HPDE6-E6E7 (cell line): ENCODE measurements around the gene GRAP2.
"Not testable (repeated sequence)": the region's sequence is repeated elsewhere in the genome, so short reads cannot be mapped to it uniquely, and the experiment has no call there.

Source experiments
- DNase-seq: peaks from one replicate; pipeline ENCODE4 v3.0.0; 2011; ENCODE audit warnings: missing footprints; ENCODE audit errors: extremely low spot score

Gene GRAP2

DNA sequence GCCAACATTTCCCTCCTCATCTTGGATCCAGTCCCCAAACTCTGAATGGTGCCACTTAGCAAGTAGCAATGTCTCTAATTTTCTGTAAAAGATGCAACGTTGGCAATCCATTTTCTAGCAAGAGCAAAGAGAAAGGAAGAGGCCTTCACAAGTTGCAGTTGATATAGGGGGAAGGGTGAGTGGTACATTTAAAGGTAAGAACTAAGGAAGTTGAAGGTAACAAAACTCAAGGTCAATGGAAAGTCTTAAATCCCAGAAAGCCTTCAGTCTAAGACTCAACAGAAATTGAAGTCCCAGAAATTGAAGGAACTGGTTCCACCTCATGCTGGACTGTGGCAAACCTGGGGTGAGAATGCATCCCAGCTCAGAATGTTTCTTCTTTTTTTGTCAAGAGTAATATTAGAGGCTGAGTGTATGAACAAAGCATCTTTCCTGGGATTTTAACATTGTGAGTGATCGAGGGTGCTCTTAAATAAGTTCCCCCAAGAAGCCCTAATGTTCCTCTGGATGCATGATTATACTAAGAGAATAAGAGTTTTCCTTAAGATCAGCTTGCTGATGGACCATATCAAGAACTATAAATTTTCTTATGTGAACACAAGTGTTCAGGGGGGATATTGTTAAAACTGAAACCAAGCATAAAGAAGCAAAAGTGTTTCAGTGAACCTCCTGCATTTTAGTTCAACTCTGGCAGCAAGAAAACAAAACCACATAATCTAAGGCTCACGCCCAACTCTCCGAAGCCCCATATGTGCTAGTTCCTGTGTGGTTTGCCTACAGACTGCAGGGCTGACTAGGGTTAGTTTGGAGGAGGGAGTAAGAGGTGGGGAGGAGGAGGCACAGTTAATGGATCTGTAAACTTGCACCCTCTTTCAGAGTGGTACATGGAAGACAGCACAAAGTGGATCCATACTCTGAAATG lies at the start of gene GRAP2:
TSS of gene GRAP2 (plus strand) at position 779 of the 922 bp plus-strand sequence. CDS start 46,023 bp downstream, outside the sequence.
- no peak for DNase-seq

DNA sequence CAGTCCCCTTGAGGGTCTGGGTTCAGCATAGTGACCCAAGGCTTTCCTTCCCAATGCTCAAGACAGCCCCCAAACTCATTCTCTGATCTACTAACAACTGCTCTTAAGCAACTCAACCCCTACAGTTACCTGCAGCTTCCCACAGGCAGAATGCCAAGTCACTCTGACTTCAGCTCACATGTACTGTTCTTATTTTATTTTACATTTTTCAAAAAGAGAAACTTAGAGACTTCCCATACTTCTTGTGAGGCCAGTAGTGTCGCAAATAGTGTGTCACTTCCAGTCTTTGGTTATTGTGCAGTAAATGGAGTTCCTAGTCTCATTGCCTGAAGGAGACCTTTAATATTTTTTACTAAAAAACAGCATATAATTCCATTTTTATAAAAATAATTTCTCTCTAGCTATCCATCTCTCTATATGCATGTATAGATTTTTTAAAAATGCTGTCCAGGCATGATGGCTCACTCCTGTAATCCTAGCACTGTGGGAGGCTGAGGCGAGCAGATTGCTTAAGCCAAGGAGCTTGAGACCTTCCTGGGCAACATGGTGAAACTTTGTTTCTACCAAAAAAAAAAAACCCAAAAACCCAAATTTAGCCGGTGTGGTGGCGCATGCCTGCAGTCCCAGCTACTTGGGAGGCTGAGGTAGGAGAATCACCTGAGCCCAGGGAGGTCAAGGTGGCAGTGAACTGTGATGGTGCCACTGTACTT lies 49.1 kb upstream of the GRAP2 start:
- DNase-seq = no peak

DNA sequence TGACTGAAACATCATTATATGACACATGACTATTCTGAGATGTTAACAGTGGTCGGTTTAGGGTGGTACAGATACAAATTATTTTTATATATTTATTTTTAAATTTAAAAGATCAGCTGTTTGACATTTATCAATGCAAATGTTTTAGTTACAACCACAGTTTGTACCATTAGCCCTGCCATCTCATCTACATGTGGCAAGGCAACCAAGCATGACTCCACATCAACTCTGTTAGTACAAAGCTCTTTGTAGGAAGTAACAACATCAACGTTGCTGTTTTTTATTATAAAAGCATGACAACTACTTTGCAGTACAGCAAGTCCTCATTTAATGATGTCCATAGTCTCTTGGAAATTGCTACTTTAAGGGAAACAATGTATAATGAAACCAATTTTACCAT lies 48.1 kb upstream of the GRAP2 start:
- DNase-seq = no peak

DNA sequence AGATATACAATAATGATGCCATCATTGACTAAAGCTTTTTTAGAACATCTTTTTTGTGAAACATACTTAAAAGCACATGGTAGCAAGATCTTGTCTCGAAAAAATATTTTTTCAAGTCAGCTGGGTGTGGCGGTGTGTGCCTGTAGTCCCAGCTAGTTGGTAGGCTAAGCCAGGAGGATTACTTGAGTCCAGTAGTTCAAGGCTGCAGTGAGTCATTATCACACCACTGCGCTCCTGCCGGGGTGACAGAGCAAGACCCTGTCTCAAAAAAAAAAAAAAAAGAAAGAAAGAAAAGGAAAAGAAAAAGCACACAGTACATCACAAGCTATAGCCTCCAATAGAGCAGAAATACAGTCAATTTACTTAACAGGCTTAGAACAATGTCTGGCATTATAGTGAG lies 44.3 kb upstream of the GRAP2 start:
- DNase-seq = no peak

DNA sequence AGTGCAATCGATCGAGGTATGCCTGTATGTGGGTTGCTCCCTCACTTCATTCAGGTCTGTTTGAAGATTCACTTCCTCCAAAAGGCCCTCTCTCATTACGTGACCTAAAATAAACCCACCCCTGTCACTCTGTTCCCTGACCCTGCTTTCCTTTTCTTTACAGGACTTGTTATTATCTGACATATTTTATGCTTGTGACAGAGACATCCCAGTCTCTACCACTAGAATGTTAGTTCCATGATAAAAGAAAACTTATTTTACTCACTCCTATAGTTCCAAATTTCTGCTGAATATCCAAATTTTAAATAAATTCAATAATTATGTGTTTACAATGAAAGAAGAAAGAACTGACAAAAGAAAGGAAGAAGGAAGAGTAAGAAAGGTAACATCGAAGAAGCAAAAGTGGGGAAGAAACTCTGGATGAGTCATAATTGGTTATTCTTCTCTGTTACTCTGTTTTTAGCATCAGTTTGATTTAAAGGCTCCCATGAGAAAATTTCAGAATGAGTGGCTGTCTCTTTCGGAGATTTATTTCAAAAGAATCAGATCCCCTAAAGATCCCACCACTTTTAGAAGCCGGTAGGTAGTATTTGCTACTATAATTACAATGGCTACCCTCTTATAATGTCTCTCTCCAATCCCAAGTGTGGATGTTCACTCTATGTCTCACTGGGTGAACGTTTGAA lies 40.8 kb upstream of the GRAP2 start:
- no peak for DNase-seq

DNA sequence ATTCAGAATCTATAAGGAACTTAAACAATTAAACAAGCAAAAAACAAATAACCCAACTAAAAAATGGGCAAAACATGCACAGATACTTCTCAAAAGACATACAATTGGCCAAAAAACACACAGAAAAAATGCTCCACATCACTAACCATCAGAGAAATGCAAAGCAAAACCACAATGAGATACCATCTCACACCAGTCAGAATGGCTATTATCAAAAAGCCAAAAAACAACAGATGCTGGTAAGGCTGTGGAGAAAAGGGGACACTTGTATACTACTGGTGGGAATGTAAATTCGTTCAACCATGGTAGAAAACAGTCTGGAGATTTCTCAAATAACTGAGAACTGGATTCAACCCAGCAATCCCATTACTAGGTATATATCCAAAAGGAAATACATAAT lies 32.1 kb upstream of the GRAP2 start:
- DNase-seq = no peak

DNA sequence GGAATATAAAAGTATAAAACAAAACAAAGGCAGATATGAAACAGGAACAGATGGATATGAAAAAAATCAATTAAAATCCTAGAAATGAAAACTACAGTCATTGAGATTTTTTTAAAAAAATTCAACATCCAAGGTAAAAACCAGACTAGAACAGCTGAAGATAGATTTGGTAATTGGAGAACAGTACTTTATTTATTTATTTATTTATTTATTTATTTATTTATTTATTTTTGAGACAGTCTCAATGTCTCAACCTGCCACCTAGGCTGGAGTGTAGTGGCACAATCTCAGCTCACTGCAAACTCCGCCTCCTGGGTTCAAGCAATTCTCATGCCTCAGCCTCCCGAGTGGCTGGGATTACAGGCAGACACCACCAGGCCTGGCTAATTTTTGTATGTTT lies 31.1 kb upstream of the GRAP2 start:
- DNase-seq = not testable (repeated sequence)

DNA sequence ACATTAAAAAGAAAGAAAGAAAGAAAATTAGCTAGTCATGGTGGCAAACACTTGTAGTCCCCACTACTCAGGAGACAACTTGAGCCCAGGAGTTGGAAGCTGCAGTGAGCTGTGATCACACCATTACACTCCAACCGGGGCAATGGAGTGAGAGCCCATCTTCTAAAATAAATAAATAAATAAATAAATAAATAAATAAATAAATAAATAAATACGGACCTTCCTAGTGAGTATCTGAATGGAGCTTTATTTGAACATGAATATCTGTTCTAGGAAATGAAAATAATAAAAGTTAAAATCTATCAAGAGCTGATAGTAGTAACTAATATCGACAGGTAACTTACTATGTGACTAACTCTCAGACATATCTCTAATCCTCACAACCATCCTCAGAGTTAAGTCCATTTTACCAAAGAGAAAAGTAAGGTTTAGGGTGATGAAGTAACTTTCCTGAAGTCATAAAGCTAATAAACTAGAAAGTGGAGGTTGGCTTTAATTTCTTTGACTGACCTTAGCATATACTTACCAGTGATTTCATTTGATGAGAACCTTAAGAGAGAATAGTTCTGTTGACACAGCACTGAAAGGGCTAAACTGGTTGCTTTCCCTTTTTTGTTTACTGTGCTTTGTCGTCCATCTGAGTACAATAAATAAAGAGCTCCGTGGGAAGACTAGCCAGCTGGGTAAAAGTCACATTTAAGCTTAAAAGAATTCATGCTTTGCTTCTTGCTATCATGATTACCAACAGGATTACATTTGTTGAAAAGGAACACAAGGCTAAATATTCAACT lies 29.7 kb upstream of the GRAP2 start:
- DNase-seq = no peak

DNA sequence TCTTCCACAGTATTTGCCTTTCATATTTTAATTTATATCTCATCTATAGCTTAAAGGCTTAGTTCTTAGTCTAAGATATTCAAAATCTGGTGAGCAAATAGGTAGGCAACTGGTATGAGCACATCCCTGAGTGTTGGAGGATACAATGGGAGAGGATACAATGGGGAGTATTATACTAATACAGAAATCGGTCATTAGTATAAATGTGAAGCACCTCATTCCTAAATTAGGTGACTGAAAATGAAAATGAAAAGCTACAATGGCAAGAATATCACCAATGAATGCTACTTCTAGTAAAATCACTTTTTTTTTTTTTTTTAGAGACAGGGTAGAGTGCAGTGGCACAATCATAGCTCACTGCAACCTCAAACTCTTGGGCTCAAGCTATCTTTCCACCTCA lies 28.3 kb upstream of the GRAP2 start:
- DNase-seq = no peak

DNA sequence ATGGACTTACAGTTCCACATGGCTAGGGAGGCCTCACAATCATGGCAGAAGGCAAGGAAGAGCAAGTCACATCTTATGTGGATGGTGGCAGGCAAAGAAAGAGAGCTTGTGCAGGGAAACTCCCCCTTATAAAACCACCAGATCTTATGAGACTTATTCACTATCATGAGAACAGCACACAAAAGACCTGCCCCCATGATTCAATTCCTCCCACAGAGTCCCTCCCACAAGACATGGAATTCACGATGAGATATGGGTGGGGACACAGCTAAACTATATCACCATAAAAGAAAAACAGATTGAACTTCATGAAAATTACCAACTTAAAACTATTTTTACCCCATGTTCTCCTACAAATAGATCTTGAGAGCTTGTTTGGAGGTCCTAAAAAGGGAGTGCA lies 26.9 kb upstream of the GRAP2 start:
- no peak for DNase-seq

DNA sequence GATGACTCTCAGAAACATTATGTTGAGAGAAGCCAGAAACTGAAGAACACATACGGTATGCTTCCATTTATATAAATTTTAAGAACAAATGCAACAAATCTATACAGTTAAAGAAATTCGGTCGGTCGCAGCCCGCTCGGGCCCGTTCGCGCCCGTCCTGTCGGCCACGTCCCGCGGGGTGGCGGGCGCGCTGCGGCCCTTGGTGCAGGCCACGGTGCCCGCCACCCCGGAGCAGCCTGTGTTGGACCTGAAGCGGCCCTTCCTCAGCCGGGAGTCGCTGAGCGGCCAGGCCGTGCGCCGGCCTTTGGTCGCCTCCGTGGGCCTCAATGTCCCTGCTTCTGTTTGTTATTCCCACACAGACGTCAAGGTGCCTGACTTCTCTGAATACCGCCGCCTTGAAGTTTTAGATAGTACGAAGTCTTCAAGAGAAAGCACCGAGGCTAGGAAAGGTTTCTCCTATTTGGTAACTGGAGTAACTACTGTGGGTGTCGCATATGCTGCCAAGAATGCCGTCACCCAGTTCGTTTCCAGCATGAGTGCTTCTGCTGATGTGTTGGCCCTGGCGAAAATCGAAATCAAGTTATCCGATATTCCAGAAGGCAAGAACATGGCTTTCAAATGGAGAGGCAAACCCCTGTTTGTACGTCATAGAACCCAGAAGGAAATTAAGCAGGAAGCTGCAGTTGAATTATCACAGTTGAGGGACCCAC lies 25.6 kb upstream of the GRAP2 start:
- not testable (repeated sequence) for DNase-seq

DNA sequence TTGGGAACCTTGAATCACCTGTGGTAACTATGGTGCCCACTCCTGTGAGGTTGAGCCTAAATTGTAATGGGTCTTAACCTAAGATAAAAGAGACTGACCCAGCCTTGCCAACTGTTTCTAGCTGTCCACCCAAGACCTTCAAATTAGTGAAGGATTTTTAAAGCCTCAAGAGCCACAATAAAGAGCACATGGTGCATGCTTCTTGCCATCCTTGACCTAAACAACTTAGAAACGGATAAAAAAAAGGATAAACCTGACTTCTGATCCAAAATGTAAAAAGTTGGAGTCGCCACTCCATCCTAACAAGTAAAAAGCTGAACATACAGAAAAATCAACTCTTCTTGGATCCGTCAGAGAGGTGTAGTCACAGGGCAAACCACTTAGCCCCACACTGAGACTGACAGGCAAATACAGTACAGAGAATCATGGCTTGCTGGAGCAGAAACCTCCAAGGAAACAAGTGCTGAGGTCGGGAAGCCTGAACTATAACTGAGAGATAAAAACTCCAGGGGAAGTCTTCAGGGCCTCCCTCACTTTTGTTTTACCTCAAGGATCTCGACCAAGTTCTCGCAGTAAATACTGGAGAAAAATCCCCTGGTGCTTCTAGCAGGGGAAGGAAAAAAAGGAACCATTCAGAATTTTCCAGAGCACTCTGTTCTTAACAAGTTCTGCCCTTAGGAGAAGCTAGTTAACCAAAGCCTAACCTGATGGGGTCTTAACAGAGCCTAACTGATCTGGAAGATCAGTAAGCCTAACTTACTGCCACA lies 23.6 kb upstream of the GRAP2 start:
- no peak for DNase-seq

DNA sequence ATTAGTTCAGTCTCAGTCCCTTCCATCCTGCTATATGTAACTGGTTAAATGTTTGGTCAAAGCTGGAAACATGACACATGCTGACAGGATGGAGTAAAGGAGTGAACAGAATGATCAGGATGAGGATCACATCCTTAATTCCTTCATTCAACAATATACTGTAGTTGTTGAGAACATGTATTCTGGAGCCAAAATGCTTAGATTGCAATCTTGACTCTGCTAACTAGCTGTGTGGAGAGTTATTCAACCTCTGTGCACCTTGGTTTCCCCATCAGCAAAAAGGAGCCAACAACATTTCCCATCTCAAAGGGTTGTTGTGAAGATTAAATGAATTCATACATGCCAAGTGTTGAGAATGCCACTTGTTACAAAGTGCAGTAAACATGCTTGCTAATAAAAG lies 20.2 kb upstream of the GRAP2 start:
- DNase-seq = no peak

DNA sequence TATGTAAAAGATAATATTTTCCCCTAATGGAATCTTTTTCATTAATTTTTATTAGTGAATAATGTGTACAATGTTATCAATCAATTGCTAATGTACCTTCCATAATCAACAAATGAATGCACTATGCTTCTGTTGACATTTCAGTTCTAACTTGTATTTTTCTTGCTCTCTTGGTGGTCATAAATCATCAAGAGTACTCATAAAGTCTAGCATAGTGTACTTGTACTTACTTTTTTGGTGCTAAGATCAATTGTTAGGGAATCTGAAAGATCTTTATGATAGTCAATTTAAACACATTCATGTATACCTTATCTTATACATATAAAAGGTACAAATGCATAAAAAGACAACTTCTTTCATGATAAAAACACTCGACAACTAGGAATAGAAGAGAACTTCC lies 17.8 kb upstream of the GRAP2 start:
- no peak for DNase-seq

DNA sequence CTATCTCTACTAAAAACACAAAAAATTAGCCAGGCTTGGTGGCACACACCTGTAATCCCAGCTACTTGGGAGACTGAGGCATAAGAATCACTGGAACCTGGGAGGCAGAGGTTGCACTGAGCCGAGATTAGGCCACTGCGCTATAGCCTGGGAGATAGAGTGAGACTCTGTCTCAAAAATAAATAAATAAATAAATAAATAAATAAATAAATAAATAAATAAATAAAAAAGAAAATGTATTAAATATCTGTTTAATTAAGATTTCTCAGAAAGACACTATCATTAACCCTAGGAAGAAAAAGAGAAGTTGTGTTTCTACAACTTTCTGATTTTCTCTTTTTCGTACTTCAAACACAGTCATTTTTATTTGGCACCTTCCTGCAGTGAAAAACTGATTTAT lies 11.0 kb upstream of the GRAP2 start:
- not testable (repeated sequence) for DNase-seq

DNA sequence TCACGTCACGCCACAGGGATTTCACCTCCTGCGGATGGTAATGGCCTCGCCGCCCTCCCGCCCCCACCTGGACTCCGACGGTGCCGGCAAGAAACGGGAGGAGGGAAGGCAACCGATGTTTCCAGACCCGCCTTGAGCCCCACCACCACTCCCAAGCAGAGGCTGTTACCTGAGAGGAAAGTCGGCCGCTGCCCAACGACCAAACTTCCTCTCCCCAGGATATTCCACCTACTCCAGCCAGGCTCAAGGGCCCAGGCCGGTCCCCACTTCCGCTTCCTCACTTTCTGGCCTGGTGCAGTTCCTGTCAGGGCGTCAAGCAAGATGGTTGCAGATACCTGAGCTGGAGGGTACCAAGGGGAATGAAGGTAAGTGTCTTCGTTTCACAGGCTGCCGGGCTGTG lies 7.4 kb upstream of the GRAP2 start, which contains the start of gene ENTHD1:
TSS of gene ENTHD1 (minus strand) at position 235 of the 400 bp plus-strand sequence. CDS start 6,012 bp downstream, outside the sequence.
- no peak for DNase-seq

DNA sequence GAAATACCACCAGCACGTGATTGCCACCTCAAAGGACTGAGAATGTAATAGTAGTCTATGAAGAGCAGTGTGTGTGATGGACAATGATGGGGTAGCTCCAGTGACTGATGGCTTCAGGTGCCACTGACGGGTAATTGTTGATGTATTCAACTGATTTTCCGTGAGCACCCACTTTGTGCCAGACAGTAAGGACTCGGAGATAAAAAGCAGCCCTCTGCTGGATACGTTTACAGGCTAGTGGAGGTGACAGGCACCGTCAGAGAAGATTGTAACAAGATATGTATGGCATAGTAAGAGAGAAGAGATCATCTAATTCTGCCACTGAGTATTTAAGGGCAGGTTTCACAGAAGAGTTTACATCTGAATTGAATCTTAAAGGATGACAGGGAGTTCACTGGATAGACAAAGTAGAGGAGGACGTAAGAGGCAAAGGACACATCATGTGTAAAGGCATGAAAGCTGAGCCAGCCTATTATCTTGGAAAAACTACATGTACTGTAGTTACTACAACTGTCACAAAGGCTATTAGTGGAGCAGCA lies 6.3 kb upstream of the GRAP2 start:
- DNase-seq = no peak

DNA sequence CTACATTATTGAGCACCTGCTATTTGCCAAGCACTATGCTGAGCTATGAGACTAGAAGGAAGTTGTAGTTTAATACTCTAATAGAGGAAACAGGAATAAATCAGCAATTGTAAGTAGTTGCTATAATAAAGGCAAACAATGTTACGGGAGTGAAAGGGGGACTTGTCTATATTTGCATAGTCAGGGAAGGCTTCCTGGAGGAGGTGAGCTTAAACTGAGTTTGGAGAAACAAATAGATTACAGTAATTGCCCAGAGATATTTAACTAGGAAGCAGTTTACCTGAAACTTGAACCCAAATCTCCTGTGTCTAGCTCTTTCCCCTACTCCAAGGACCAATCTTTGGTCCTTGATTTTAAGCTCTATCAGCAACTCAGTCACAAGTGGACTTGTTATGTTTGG lies 5.2 kb upstream of the GRAP2 start:
- DNase-seq = no peak

DNA sequence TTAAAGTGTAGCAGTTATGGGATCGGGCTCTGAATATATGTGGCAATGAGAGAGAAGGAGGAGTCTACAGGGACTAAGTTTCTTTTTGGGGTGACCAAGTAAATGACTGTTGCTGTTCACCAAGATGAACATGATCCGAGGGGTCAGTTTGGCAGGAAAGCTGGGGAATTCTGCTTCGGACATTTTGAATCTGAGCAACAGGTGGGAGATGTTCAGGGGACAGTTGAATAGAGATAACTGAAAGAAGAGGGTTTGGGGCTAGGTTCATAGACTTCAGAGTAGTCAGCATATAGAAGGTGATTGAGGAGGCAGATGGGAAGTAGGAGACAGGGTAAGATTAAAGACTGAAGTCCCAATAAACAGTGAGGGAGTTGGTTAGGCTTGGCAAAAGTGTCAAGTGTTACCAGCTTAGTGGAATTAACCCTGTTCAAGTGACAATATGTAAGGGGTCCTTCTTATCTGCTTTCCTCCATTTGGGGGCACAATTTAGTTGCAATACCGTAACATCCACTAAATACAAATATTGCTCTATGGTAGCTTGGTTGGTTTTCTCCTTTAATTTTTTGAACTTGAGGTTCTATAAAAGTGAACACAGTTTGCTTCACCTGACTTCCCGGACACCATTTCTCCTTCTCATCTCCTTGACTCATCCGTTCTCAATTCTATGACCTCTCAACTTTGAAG lies 4.4 kb upstream of the GRAP2 start:
- no peak for DNase-seq
